ENCODE data around the gene CHD9NB.

CHD9NB gene

DNA sequence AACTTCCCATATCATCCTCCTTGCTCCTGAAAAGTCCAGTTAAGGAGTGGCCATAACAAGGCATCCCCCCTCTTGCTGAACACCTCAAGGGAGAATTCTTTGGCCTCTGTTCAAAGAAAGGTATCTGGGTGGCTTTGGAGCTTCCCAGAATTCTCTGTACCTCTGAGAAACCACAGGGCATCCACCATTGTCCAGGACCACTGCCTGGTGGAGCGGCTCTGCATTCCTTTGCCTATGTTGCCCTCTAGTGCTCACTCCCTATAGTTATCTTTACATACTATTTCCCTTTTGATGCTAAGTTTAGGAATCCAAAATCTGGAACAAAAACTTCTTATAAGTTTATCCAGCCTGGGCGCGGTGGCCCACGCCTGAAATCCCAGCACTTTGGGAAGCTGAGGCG lies 30.3 kb downstream of the CHD9NB start:
- DNase-seq, result peak; percentile 53

GRCh38 chr16:53018834-53019416 lies 33.8 kb downstream of the CHD9NB start:
- no peak for DNase-seq

- DNase-seq, result no peak
Measured at GRCh38 chr16:53014287-53014686, 38.4 kb downstream of the CHD9NB start.

DNA sequence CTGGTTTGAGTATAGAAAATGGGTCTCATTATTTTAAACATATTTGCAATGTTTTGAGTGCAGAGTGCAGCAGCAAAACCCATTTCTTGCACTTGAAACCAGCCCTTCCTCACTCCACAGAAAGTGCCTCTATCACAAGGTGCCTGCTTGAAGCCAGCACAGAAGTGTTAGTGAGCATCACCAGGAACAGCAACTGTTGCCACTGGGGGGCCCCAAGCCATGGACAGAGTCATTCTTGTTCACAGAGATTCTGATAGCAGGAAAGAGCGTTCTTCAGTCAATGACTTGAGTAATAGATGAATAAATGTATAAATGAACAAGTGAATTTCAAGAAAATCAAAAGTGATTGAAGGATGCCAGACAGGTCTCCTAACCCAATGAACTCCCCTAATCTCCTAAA lies 45.6 kb downstream of the CHD9NB start:
- no peak for DNase-seq

- DNase-seq, result no peak
Measured at GRCh38 chr16:52997922-52998321, 54.8 kb downstream of the CHD9NB start.

DNA sequence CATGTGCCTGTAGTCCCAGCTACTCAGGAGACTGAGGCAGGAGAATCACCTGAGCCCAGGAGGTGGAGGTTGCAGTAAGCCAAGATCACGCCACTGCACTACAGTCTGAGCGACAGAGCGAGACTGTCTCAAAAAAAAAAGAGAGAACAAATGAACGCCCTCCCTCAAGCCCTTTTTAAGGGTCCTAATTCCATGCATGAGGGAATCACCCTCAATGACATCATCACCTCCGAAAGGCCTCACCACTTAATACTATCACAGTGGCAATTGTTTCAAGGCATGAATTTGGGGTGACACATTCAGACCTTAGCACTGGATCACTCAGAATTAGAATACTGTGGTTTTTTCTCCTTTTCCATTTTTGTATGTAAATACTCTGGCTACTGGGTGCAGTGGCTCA lies 57.8 kb downstream of the CHD9NB start:
- DNase-seq, result no peak

- no peak for DNase-seq
Measured at GRCh38 chr16:52993179-52993578, 59.5 kb downstream of the CHD9NB start.

- no peak for DNase-seq
Measured at GRCh38 chr16:52991572-52991971, 61.1 kb downstream of the CHD9NB start.
